Measurements from ENCODE around the gene MSI2.

The MSI2 gene

DNA sequence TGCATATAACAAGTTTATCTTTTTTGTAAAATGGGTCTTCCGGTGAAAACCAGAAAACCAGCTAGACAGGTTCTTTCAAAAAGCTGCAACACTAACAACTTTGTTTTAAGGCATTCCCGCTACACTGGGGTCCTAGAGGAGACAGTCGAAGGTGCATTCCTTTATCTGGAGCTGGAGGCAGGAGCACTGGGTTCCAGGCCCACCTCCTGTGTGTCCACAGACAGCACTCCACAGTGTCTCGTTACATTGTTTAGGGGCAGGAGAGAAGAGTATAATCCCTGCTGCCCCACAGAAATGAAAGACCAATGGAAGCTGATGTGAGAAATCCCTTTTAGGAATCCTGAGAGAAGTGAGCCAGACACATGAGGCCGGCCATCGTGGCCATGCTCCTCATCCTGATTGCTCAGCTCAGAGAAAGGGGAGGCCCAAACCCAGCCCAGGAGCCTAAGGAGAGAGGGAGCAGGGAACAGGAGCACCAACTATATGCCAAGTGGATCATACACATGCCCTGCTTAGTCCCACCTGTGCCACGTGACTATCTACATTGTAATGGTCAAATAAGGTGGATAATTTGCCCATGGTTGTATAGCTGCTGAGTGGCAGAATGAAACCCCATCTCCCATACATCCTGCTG, 429.3 kb downstream of the MSI2 start:
- DNase-seq (ENCODE audit: low read depth), result no peak

- no peak for DNase-seq (ENCODE audit: low read depth)
Measured at GRCh38 chr17:57687642-57688041, 431.3 kb downstream of the MSI2 start.

DNA sequence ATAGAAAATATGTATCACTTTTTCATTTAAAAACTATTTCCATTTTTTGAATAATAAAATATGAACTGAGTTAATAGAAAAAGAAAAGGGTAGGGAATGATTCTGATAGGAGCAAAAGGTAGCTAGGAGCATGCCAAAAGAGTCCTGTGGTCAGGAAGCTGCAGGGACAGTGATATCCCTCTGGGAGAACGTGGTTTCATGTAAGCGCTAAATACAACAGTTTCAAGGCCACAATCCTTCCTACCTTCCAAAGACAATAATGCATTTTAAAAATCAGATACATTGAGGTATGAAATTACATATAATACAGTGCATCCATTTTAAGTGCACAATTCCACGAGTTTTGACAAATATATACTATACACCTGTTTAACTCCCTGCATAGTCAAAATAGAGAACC, 432.9 kb downstream of the MSI2 start:
- no peak for DNase-seq (ENCODE audit: low read depth)

GRCh38 chr17:57691939-57692338, 435.6 kb downstream of the MSI2 start:
- DNase-seq (ENCODE audit: low read depth), result no peak

GRCh38 chr17:57692770-57693169, 436.4 kb downstream of the MSI2 start:
- no peak for DNase-seq (ENCODE audit: low read depth)

- no peak for DNase-seq (ENCODE audit: low read depth)
Measured at GRCh38 chr17:57694051-57694450, 437.7 kb downstream of the MSI2 start.

- DNase-seq (ENCODE audit: low read depth), result no peak
Measured at GRCh38 chr17:57696050-57696449, 439.7 kb downstream of the MSI2 start.

- DNase-seq (ENCODE audit: low read depth), result no peak
Measured at GRCh38 chr17:57697197-57697596, 440.9 kb downstream of the MSI2 start.

DNA sequence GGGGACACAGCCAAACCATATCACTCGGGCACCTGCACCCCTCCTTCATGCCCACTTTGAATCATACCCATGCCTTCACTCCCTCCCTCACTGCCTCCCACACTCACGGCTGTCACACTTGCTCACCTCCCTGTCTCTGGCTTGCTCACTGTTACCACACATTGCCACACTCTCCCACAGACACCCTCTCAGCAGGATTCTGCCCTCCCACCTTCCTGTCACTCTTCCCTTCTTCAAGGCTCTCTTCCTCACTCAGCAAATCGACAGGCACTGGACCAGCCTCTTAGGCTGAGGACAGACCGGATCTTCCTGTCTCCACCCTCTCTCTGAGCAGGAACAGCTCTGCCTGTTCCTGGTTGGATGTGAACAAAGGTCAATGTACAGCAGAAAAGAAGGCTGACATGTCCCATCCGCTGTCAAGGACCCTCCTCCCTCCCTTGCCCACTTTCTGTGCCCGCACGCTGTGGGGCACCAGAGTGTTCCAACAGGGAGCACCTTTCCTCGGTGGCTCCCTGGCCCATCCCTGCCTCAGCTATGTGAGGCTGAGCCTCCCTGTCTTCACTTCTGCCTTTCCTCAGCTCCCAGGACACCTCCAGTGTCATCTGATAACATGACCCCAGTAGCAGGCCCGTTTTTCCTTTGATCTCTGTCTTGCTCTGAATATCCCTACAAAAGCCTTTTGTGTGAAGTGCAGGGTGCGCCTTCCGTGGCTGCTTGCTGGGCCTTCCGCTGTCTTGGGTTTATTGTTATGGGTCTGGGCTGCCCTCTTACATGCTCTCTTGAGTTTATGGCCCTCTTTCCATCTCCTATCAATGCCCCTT, 441.8 kb downstream of the MSI2 start:
- DNase-seq (ENCODE audit: low read depth), result no peak

DNA sequence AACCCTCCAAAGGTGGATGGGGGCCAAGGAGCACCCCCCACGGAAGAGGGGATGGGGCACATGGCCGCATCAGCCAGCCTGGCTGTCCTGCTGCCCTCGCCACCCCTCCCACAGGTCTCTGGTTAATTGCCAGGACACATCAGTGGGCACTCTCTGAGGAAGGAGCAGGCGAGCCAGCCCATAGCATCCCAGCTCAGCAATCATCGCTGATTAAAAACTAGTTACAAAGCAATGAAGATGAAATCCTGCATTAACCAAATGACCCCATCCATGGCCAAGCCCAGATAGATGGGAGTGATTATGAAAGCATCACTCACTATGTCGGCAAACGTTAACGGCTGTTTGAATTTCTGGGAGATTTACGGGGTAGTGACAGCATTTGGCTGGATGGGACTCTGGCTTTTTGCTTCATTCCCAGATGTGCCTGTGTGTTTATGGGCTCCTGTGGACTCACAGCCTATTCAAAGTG, 443.5 kb downstream of the MSI2 start:
- no peak for DNase-seq (ENCODE audit: low read depth)

GRCh38 chr17:57701124-57701523, 444.8 kb downstream of the MSI2 start:
- DNase-seq (ENCODE audit: low read depth), result no peak

DNA sequence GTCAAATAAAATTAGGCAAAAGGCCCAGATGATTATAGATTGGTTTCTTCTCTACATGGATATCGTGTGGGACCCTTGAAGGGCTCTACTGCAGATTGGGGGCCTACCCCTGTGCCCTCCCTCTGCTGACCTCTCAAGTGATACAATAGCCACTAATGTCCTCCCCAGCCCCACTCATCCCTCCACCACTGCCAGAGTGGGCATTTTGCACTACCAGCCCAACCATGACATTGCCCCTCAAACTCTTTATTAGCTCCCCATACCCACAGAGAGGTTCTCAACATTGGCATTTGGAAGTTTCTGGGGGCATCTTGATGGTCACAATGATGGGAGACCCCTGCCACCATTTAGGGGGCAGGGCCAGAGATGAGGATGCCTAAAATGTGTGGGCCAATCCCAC, 446.9 kb downstream of the MSI2 start:
- DNase-seq (ENCODE audit: low read depth), result no peak

GRCh38 chr17:57704448-57704847, 448.1 kb downstream of the MSI2 start:
- DNase-seq (ENCODE audit: low read depth), result no peak

DNA sequence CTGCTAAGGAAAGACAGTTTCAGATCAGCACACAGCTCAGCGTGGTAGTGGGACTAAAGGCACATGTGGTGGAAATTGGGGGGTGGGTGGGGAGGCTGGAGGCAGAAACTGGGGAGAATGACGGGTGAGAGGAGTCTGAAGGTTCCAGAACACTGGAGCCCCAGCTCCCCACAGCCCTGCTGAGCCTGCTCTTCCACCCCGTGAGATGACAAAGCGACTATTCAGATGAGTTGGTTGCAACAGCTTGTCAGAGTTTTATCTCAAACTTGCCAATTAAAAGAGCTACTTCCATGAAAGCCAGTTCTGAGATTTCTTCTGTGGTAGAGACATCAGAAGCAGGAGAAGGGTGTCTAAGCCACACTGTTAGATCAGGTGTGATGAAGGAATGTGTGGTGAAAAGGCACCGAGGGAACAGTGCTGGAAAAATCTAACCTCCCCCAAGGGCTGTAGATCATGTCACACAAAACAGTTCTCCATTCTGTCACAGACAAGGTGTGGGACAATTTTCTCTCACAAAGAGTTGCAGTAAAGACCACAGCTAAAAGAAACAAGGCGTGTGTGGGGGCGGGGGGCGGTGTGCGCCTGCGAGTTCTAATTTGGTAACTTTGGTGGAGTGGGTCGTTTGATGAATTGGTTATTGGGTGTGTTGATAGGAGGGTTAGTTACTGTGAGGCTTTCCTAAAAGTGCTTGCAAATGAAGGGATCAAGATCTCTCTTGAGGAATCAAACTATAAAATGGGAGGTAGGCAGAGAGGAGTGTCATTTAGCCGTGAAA, 449.8 kb downstream of the MSI2 start:
- no peak for DNase-seq (ENCODE audit: low read depth)

DNA sequence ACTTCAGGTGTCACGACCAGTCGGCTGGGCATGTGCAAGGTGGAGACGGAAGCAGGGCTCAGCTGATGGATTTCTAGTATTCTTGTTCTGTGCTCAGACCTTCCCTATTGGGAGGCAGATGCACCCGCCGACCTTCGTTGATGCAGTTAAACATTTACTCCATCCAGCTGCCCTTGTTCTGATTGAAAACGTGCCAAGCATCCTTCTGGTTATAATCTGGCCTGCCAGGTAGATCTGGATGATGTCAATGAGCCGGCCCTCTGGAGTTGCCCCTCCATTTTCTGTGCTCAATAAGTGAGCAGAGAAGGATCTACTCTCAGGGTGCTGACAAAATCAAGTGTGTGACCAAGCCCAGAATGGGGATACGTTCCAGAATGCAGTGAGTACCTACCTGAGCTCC, 450.4 kb downstream of the MSI2 start:
- no peak for DNase-seq (ENCODE audit: low read depth)

DNA sequence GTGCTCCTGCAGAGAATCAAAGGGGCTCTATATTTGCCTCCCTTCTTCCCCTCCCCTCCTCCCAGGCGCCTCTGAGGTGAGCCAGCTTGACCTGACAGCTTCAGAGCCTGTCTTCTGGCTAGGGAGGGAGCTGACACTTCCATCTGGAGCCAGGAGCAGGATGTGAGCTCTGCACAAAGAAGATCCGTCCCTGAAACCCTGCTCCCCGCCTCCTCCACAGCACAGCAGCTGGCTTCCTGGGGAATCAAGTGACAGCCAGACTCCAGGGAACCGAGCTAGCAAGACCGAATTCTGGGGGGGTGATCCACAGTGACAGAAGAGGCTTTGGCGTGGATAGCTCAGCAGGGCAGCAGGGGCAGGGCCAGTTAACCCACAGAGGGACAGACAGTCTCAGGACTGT, 451.6 kb downstream of the MSI2 start:
- DNase-seq (ENCODE audit: low read depth), result no peak

- no peak for DNase-seq (ENCODE audit: low read depth)
Measured at GRCh38 chr17:57708410-57708809, 452.1 kb downstream of the MSI2 start.

DNA sequence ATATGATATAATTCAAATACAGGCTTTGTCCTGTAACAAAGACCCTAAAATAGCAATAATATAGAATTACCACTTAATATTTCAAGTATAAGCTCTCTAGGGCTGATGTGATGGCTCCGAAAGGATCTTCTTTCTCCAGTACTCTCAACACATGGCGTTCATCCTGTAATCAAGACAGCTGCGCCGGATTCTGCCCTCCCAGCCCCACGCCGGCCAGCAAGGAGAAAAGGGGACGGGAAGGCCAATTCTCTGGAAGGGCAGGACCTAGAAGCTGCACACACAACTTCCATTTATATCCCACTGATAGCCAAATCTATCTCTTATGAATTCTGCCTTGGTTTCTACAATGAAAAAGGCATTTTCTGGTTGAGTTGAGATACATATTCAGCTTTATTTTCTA, 456.8 kb downstream of the MSI2 start:
- DNase-seq (ENCODE audit: low read depth), result no peak

DNA sequence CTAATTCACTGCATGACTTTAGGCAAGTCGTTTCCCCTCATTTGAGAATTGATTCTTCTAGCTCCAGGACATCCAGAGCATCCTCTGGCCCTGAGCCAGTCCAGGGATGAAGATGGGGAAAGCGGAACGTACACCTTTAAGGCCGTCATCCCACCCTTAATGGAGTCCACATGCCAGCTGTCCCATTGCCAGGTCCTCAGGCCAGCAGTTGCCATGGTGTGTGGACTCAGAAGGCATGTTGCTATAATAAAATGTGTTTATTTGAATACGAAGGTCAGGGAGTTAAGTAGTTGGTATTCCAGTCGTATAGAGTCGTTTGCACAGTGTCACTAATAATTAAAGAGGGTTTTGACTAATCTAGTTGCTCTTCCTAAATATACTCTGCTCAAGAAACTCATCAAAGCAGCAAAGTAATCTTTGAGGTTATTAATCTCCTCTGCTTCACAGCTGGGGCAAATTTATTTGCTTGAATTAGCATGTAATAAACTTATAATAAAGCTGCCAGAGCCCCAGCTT, 458.4 kb downstream of the MSI2 start:
- DNase-seq (ENCODE audit: low read depth), result no peak

- DNase-seq (ENCODE audit: low read depth), result no peak
Measured at GRCh38 chr17:57715981-57716380, 459.7 kb downstream of the MSI2 start.

- no peak for DNase-seq (ENCODE audit: low read depth)
Measured at GRCh38 chr17:57718878-57719277, 462.6 kb downstream of the MSI2 start.

GRCh38 chr17:57720386-57721035, 464.2 kb downstream of the MSI2 start:
- no peak for DNase-seq (ENCODE audit: low read depth)
